Activated CD4-positive, alpha-beta T cell treated with anti-CD3 and anti-CD28 coated beads, Interleukin-2, amount 50 U/mL, for 48 hours (primary cell): ENCODE measurements around the gene PLA2G4B.
A peak's percentile ranks its signal among the peaks of the same experiment; 100 is the strongest.

Experiments
- DNase-seq, 2 experiments: peaks; one replicate each; pipeline ENCODE4 v3.0.0-alpha.2; 2020

The PLA2G4B gene

DNA sequence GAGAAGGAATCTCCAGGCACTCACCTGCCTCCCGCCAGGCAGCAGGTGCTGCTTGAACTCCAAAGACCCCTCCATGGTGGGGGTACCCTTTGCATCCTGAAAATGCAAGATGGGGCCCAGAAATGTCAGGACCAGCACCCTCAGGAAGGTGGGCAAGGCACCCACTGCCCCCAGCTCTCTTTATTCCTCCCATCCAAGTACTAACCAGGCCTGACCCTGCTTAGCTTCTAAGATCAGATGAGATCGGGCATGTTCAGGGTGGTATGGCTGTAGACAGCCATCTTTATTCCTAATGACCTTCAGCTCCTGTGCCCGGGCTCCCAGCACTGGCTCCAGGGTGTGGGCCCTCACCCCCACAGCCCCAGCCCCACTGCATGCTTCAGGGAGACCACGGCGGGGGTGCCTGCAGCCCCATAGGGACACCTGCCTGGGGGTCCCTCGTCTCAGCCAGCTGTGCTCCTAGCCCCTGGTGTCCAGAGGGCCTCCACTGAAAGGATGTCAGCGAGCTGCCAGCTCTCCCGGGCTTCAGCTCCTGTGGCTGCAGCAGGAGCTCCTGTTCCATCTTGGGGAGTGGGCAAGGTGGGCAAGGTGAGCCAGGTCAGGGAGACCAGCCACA, 13.2 kb downstream of the PLA2G4B start:
- DNase-seq, result no peak

DNA sequence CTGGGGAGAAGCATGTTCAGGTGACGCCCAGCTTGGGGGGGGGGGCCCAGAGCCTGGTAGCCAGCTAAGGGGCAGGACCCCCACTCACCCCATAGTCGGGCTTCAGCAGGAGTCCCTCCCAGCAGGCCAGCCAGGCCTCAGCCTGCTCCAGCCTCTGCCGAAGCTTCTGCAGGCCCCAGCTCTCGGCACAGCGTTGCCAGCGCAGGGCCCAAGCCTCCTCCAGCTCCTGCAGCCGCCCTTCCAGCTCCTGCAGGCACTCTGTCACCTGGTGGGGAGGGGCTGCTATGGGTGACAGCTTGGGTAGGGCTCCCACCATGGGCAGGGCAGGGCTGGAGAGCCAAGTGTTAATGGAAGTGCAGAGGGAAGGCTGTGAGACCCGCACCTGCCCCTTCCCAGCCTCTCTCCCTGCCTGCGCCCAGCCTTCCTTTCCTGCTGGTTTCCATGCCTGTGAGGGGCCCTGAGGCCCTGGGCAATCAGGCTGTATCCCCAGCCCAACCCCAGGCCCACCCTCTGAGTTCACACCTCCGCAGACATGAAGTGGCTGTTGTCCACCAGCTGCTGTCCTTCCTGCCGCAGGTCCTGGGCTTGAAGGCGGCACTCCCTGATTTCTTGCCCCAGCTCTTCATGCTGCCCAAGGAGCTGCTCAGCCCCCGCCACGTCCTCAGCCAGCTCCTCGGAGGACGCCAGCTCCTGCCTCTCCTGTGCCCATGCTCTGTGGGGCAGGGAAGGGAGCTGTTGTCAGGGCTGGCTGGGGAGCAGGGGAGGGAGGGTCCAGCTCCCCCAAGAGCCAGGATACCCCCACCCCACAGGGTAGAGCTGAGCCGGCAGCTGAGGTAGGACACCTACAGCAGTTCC, 14.3 kb downstream of the PLA2G4B start:
- no peak for DNase-seq

DNA sequence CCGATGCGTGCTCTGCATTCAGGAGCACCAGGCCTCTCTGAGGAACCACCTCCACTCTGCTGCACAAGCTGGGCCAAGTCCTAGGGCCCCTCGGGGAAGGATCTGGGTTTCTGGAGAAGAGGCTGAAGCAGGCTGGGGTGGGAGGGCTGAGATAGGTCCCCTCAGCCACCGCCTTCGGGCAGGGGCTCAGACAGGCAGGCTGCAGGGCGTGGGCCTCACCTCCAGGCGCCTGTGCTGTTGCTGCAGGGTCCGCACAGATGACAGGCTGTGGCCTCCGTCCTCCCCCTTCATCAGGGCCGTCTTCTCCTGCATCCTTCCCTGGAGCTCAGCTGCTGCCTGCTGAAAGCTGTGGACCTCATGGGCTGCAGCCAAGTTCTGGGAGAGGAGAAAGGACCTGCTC, 15.2 kb downstream of the PLA2G4B start:
- no peak for DNase-seq

DNA sequence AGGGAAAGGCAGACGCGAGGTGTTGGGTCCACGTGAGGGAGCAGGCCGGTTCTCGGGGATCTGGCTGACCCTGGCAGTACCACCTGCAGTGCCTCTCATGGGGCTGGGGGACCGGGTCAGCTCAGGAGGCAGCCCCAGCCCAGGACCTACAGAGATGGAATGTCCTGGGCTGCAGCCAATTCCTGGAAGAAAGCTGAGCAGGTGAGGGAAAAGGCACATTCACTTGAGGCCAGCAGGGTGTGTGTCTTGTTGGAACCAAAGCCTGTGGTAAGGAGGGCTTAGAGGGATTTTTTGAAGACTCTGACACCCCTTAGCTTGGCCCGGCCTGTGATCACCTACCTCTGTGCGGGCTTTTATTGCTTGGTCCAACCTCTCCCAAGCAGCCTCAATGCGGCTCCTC, 15.8 kb downstream of the PLA2G4B start:
- DNase-seq, result no peak

DNA sequence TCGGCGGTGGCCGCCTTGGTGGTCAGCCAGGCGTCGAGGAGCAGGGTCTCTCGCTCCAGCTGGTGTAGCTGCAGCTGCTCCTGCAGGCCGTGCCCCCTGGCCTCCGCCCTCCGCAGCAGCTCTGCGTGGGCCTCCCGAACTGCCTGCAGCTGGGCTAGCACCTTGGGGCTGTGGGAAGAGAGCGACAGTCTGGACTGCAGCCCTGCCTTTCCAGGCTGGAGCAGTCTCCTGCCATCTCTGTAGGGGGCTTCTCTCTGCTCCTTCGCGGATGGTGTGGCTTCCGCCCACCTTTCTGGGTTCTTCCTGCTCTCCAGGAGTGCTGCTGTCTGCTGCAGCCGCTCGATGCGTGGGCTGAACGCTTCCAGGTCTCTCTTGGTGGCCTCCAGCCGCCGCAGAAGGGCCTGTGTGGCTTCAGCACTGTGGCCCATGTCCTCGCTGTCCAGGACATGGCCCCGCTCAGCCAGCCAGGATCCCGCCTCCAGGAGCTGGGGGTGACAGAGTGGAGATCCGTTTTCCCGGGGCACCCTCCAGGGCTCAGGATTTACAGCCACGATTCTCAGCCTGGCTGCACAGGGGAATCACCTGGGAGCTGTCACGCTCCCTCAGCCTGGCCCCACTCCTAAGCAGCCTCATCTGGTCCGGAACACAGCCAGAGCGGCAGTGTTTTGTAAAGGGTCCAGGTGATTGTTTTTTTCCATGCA, 16.8 kb downstream of the PLA2G4B start:
- no peak for DNase-seq

DNA sequence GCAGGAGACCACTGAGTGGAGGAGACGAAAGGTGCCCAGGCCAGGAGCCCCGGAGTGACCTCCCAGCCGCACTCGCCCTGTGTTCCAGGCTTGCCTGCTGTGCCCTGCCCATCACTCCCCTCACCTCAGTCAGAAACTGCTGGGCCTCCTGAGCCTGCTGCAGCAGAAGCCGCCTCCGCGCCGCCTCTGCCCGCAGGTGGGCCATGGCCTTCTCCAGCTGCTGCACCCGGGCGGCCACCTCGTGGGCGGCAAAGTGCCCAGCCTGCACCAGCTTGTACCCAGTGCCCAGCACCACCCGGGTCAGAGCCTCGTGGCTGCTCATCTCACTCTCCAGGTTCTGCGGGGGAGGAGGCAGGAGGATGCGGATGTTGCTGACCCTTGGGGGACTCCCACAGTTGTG, 17.6 kb downstream of the PLA2G4B start:
- DNase-seq, result no peak

DNA sequence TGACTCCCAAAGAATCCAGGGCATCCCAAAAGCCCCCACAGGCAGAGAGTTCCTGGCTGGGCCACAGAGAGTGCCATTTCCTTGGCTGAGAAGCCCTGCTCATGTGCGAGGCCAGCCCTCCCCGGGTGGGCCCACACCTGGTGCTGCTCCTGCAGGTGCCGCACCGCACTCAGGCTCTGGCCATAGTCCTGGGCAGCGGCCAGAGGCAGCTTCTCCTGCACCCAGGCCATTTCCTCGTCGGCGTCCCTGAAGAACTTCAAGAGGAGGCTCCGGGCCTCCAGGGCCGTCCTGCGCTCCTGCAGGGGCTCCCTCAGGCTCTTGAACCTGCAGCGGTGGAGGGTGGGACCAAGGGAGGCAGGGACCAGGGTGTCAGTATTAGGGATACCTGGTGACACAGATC, 18.1 kb downstream of the PLA2G4B start:
- DNase-seq, result no peak

DNA sequence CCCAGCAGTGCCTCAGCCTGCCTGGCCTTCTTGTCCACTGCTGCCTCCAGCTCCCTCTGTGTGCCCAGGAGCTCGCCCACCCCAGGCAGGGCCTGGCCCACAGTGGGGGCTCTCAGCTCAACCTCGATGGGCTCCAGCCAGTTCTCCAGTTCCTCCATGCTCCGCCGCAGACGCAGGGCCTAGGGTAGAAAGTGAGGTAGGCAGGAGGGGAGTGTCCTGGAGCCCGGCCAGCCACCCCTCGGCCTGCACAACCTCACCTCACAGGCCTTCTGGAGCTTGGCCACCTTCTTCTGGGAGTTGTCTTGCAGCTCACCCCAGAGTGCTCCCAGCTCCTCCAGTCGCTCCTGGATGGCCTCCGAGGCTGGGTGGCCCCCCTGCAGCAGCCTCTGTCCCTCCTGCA, 18.7 kb downstream of the PLA2G4B start:
- no peak for DNase-seq

DNA sequence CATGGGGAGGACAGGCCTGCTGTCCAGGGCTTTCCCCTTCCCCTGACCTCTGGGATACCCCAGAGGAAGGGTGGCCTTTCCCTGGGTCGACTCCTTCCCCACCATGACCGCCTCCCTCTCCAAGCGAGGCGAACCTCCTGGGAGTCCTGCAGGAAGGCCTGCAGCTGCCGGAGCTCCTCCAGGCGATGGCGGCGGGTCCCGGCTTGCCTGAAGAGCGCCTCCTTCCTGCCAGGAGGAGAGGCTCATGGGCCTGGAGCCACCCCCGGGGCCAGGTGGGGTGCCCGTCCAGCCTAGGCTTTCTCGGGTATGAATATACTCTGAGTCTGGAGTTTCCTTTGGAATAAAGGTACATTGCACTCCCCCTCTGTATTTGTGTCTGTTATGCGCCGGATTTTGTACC, 20.1 kb downstream of the PLA2G4B start:
- no peak for DNase-seq

DNA sequence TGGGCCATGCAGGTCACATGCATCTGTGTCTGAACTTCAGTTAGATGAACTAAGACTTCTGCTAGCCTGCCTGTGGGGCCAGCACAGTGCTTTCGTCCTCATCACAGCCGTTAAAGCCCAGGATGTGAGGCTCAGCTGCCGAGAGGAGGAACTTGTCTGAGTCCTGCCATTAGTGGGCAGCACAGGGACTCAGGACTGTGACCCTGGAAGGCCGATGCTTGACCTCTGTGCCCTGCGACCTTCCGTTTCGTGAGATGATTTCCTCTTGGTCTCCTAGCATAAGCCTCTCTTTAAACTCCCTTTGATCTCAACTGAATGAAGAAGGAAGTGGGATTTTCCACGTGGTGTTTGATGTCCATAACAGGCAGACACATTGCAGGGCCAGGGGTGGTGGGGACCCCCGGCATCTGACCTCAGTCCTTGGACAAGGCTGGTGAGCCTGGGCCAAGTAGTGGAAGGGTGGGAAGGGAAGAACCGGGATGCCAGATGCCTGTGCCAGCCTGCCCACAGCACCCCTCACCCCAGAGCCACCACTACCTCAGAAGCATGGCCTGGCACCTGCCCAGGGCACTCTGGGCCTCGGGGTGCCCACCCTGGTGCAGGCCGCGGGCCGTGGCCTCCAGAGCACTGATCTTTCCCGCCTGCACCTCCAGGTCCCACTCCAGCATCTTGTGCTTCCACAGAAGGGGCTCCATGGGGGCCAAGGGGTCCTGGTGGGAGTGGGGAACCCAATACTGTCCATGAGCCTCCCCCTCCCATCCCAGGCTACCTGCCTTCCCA, 21.6 kb downstream of the PLA2G4B start:
- DNase-seq, result no peak

DNA sequence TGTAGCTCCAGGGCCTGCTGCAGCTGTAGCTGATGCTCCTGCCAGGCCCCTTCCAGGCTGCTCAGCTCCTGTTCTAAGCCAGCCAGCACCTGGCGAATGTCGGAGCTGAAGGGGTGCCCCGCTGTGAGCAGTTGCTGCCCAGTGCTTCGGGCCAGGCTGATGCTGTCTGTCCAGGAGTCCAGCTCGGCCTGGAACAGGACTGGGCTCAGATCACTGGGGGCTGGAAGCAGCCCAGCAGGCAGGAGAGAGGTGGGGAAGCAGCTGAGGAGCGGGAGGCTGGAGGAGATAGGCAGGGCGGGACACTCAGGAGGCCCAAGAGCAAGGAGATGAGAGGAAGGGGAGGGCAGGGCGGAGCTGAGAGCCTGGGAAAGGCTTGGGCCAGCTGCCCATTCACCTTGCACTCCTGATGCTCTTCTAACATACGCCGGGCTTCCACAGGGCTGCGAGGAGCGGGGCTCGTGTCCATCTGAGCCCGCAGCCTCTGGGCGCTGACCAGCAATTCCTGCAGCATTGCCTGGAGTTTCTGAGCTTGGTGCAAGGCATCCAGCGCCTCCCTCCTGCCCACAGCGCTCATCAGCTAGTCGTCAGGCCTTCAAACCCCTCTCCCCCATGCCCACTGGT, 23.2 kb downstream of the PLA2G4B start:
- DNase-seq, result no peak

DNA sequence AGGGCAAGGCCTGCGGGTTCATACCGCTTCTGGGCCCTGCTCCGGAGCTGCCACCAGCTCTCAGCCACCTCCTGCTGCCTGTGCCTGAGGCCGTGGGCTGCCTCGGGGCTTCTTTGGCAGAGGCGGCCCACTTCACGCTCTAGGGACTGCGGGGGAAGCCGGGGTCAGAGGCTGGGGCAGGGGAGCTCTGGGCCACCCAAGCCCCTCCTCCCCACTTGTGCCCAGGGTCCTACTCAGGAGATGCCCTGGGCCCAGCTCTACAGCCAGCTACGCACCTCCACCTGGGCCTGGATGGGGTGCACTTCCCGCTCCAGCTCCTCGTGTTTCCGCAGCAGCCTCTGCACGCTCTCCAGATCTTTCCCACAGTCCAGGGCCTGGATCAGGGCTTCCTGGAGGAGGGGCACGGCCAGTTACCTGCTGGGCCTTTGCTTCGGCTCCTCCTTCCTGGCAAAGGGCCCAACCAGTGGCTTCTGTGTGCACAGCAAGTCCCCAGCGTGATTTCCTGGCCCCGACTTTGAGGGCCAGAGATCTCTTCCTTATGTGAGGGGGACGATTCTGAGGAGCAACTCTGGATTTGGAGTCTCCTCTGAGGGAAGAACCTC, 24.0 kb downstream of the PLA2G4B start:
- no peak for DNase-seq

DNA sequence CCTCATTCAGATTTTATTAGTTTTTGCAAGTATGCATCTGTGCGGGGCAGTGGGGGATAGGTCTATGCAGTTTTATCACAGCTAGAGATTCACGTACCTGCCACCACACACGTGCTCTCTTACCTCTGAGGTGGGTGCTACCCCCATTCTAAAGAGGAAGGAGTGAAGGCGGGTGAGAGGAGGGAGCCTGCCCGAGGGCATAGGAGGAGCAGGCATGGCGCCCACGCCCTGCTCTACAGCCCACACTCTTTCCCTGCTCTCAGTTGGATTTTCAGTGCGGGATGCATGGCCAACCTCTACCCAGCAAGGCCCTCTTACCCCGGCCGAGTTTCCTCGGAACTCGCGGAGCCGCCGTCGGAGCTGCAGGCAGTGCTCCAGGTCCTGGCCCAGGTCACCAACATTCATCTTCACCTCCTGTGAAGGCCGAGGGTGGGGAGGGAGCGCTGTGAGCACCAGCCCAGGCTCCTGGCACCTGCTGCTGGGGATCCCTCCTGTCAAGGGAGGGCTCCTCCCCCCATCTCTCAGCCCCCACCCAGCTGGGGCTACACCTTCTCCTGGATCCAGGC, 26.9 kb downstream of the PLA2G4B start:
- no peak for DNase-seq

DNA sequence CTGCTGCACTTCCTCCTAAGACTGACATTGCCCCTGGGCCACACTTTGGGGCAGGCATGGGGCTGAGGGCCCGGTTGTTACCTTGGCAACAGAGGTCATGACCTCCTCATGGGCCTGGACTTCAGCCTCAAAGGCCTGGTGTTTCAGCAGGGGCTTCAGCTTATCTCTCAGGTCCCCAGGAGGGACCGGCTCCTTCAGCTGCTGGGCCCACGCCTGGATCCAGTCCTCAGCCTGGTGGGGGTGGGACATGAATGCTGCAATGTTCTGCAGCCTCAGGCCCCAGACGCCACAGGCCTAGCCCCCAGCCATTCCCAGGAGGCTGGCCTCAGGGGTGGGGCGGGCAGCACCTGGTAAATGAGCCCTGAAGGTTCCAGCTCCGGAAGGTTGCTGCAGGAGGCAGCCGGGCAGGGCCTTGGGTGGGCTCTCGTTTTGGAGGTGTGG, 27.6 kb downstream of the PLA2G4B start:
- DNase-seq, result no peak

DNA sequence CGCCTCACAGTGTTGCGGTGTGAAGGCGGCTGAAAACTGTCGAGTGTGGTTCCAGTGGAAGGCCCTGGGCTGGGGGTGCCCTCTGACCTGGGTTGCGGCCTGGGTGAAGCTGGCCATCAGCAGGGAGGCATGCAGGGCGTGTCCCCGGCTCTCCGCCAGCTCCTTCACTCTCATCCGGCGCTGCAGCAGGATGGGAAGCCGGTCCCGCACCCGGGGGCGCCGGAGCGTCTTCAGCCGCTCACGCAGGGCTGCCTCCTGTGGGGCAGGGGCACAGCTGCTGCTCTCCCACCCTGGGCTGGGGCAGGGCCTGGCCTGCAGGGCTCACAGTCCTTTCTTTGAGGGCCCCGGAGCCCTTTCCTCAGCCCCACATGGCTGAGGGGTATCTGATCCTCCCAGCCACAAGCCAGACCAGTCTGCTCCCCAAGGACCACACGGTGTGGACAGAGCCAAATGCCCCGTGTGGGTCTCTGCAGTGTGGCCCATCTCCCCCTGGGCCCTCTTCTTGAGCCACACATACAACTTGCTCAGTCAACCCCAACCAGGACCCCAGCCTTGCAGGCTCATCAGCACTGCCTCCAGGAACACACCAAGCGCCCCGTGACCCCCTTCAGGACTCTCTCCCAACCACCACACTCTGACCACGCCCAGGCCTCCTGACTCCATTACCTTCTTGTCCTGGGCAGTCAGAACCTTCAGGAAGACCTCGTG, 28.4 kb downstream of the PLA2G4B start:
- no peak for DNase-seq

DNA sequence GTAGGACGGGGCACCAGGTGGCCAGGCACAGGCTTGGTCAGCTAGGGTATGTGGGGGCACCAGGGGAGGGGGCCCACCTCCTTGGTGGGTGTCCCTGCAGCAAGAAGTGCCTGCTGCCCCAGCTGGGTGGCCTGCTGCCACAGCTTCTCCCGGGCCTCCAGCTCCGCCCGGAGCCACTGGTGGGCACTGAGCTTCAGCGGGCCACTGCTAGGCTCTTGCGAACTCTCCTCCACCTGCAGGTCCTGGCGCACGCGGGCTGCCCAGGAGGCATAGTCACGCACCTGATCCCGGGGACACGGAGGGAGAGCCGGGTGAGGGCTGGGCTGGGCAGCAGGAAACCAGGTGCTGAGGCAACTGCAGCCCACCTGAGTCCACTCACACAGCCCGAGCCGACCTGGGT, 29.7 kb downstream of the PLA2G4B start:
- DNase-seq, result no peak

DNA sequence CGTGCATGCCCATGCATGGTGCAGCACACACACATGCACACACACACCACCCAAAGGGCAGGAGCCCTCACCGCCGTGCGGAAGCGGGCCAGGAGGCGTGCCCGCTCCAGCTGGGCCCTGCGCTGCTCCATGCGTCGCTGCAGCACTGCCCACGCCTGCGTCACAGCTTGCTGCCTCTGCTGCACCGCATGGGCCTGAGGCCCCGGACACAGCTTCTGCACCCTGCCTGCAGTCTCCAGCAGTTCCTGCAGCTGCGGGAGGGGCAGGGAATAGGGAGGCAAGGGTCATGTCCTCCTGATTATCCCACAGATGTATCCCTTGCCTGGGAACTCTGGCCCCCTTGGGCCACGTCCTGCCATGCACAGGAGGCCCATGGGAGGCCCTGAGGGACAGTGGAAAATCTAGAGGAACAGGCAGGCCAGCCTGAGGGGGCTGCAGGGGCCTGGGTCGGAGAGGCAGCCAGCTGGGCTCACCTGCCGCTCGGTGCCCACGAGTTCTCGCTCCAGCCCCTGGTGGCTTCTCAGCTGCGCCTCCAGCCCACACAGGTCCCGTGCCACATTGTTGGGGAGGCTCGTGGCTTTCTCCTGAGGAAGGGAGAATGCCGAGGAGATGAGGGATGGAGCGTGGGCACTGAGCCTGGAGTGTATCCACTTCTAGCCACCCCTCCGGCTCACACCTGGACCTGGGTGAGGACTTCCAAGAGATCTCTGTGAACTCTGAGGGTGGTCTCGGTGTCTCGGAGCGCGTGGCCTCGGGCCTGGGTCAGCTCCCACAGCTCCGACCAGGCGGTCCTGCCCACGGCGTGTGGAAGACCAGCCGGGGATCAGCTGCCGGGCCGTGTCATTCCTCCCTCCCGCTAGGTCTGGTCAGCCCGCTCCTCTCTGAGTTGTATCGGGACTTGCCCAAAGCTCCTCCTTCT, 31.4 kb downstream of the PLA2G4B start:
- DNase-seq, result no peak

DNA sequence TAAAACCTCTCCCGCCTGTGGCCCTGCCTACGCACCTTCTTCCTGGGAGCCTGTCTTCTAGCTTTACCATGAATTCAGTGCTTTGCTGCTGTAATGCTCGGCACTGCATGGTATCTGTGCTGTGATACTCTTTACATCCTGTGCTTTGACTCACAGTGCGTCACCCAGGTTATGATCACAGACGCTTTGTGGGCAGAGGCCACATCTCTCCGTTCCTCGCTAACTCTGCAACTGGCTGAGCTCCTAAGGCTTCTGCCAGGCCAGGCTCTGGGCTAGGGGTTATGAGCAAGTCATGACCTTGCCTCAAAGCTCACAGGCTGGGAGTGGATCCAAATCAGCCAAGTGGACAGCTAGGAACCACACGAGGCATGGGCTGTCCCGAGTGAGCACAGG, 32.0 kb downstream of the PLA2G4B start:
- peak; percentile 56 to 69 for DNase-seq

DNA sequence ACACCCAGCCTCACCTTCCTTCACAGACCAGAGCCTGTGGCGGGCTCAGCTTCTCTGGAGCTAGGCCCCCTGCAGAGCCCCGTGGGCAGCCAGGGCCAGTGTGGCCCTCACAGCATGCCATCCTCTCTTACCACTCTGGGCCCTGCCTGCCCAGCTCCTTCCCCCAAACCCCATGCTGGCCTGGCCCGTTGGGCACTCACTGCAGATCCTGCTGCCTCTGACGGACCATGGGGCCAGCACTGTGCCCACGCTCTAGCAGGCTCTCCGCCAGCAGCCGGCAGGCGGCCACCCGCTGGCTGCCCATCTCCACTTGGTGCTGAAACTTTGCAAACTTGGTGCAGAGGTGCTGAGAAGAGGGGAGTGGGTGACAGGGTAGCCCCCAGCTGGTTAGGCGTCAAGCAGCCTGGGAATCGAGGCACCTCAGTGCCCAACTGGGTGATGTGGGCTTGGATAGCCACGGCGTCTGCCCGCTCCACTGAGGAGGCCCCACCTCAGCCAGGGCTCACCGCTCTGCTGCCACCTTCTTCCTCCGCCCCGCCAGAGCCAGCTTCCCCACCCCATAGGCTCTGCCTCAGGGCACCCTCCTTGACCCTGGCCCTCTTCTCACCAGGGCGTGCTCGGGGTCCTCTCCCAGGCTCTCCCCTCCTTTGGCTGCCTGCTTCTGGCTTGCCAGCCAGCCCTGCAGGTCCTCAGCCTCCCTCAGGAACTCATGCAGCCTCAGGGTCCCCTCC, 32.7 kb downstream of the PLA2G4B start:
- no peak for DNase-seq
